Muscle layer of colon (tissue), 2 donors: ENCODE results near the gene PRC1.
"Not testable (repeated sequence)": the region's sequence is repeated elsewhere in the genome, so short reads cannot be mapped to it uniquely, and the experiment has no call there.

Experiments
- H3K27ac ChIP-seq: one replicate; pipeline ENCODE4 v1.7.0; 2013; ENCODE audit warnings: low read depth, mild to moderate bottlenecking, low read length, moderate library complexity
- H3K27me3 ChIP-seq, 2 donors: one replicate each; pipeline ENCODE4 v1.7.0; 2013; ENCODE audit warnings: low read length in 2 of 2, mild to moderate bottlenecking in 2 of 2; ENCODE audit not compliant: insufficient read depth in 2 of 2, control insufficient read depth in 1 of 2
- H3K36me3 ChIP-seq: one replicate; pipeline ENCODE4 v1.7.0; 2013; ENCODE audit warnings: mild to moderate bottlenecking, low read length; ENCODE audit not compliant: insufficient read depth
- H3K4me1 ChIP-seq: one replicate; pipeline ENCODE4 v1.7.0; 2013; ENCODE audit warnings: mild to moderate bottlenecking, low read length; ENCODE audit not compliant: insufficient read depth
- H3K4me3 ChIP-seq, 2 donors: one replicate each; pipeline ENCODE4 v1.7.0; 2013; ENCODE audit warnings: low read length in 2 of 2, low read depth in 1 of 2, mild to moderate bottlenecking in 1 of 2, moderate library complexity in 1 of 2
- H3K9ac ChIP-seq: one replicate; pipeline ENCODE4 v1.7.0; 2013; ENCODE audit warnings: low read length
- H3K9me3 ChIP-seq: one replicate; pipeline ENCODE4 v1.7.0; 2013; ENCODE audit warnings: mild to moderate bottlenecking, low read length
- donor health status: abdominal sarcoma.
- donor health status: Adenocarcinoma of cecum.

The PRC1 gene

DNA sequence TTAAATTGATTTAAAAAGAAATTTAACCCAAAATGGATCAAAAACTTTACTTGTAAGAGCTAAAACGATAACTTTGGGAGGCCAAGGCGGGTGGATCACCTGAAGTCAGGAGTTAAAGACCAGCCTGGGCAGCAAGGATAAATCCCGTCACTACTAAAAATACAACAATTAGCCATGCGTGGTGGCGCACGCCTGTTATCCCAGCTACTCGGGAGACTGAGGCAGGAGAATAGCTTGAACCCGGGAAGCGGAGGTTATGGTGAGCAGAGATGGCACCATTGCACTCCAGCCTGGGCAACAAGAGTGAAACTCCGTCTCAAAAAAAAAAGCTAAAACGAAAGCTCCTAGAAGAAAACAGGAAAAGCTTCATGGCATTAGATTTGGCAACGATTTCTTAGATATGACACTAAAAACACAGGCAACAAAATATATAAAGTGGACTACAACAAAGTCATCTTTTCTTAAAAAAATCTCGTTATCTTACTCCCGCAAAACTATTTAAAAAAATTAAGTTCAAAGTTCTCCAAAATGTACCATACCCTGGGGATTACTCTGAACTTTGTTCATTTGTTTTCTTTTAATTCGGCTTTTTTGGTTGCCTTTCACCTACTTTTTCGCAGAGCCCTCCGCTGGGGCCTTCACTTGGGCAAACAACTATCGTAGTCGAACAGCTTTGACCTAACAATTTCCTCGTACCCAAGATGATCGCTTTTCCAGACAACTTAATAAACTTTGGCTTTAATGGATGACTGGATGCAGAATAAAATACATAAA, 64.9 kb downstream of the PRC1 start:
- Histone ChIP-seq H3K4me1 (peaks cover 35% of the 10 kb centered on the region), H3K9me3 (no peaks in the 10 kb centered on the region), H3K4me3 (peak overlapping the region; percentile 56 to 75), H3K36me3 (no peaks in the 10 kb centered on the region), H3K27ac (peak overlapping the region; percentile 74), H3K9ac (peak overlapping the region; percentile 76), H3K27me3 (no peaks in the 10 kb centered on the region)

DNA sequence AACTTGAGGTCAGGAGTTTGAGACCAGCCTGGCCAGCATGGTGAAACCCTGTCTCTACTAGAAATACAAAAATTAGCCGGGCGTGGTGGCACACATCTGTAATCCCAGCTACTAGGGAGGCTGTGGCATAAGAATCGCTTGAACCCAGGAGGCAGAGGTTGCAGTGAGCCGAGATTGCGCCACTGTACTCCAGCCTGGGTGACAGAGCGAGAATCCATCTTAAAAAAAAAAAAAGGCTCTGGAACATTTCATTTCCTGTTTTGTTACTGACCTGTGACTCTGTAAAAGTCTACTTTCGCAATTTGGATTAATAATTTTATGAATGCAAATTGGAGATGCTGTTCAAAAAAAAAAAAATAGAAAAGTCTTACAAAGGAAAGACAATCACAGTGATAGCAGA, 66.2 kb downstream of the PRC1 start:
- H3K9ac ChIP-seq, H3K27ac ChIP-seq, H3K9me3 ChIP-seq, H3K36me3 ChIP-seq, H3K27me3 ChIP-seq, H3K4me3 ChIP-seq: not testable (repeated sequence)
- H3K4me1 ChIP-seq, result peaks cover 27% of the 10 kb centered on the region

DNA sequence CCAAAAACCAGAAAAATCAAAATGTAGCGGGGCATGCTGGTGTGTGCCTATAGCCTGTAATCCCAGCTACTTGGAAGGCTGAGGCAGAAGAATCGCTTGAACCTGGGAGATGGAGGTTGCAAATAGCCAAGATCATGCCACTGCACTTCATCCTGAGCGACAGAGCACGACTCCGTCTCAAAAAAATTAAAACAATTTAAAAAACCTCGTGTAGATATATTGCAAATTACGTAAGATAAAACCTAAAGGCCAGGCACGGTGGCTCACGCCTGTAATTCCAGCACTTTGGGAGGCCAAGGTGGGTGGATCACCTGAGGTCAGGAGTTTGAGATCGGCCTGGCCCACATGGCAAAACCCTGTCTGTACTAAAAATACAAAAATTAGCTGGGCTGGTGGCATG, 67.6 kb downstream of the PRC1 start:
- not testable (repeated sequence) for H3K9me3 ChIP-seq, H3K9ac ChIP-seq, H3K4me3 ChIP-seq, H3K27ac ChIP-seq, H3K36me3 ChIP-seq, H3K27me3 ChIP-seq
- H3K4me1 ChIP-seq, result peaks cover 18% of the 10 kb centered on the region

DNA sequence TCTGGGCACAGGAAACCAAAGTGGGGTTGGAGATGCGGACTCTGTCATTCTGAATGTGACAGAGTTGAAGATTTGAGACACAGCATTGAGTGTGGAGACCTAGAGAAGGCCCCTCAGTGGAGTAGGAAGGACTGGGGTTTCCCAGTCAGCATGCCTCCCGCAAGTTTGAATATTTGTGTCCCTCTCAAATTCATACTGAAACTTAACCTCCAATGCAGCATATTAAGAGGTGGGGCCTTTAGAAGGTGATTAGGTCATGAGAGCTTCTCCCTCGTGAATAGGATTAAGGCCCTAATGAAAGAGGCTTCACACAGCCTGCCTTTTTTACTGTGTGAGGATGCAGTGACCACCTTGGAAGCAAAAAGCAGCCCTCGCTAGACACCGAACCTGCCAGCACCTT, 70.0 kb downstream of the PRC1 start:
- H3K4me1 ChIP-seq, result peaks cover 4% of the 10 kb centered on the region
- no peaks in the 10 kb centered on the region for H3K27me3 ChIP-seq
- H3K9me3 ChIP-seq, result no peaks in the 10 kb centered on the region
- no peak overlapping the region for H3K27ac ChIP-seq
- H3K4me3 ChIP-seq, result no peak overlapping the region
- H3K9ac ChIP-seq, result no peak overlapping the region
- peaks cover 21% of the 10 kb centered on the region for H3K36me3 ChIP-seq

DNA sequence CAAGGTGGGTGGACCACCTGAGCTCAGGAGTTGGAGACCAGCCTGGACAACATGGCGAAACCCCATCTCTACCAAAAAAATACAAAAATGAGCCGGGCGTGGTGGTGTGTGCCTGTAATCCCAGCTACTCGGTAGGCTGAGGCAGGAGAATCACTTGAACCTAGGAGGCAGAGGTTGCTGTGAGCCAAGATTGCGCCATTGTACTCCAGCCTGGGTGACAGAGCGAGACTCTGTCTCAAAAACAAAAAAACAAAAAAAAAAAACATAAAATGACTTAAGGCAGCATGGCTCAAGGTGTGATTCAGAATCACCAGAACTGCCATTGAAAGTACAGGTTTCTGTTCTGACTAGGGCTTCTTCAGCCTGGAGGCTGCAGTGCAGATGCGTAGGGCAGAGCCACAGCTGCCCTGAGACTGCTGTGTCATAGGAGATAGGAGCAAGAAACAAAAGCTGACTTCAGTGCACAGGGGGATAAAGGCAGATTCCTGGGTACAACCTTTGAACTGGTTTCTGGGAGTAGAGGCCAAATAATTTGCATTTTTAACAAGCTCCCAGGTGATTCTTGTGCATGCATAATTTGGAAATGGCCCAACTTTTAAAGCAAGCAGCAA, 71.5 kb downstream of the PRC1 start:
- H3K4me1 ChIP-seq, H3K4me3 ChIP-seq, H3K27ac ChIP-seq, H3K27me3 ChIP-seq, H3K9me3 ChIP-seq, H3K9ac ChIP-seq: not testable (repeated sequence)
- H3K36me3 ChIP-seq, result peaks cover 34% of the 10 kb centered on the region

DNA sequence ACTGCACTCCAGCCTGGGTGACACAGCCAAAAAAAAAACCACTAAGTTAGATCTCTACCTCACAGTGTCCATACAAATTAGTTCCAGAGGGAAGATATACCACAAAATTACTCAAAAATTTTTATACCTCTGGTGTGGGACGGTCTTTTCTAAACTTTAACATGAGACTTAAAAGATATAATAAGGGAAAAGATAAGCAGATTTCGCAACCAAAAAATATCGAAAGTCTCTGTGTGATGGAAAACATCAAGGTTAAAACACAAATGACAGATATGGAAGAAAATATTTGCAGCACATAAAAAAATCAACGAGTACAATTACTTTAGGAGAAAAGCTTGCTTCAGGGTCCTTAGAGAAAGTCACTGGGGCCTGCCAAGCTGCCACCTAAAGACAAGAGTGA, 72.4 kb downstream of the PRC1 start:
- Histone ChIP-seq H3K4me1 (no peaks in the 10 kb centered on the region), H3K27me3 (no peaks in the 10 kb centered on the region), H3K9me3 (no peaks in the 10 kb centered on the region), H3K9ac (no peak overlapping the region), H3K27ac (no peak overlapping the region), H3K4me3 (no peak overlapping the region), H3K36me3 (peaks cover 40% of the 10 kb centered on the region)

DNA sequence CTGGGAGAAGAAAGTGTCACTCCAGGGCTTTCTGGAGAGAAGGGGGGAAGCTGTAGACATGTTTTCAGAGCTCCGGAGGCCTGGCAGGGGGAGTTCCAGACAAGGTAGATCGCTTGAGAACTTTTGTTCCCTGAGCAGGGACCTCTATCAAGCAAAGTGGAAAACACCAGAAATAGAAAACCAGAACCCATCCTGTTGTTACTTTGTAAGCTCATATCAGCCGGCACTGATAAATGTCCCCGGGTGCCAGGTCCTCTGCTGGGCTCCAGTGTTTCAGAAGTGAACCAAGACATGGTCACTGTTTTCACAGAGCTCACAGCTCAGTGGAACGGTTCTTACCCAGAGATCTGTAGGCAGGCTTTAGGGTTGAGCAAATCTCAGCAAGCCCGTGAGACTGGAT, 75.5 kb downstream of the PRC1 start:
- Histone ChIP-seq H3K27me3 (no peaks in the 10 kb centered on the region), H3K9ac (no peak overlapping the region), H3K4me1 (no peaks in the 10 kb centered on the region), H3K36me3 (peaks cover 65% of the 10 kb centered on the region), H3K4me3 (no peak overlapping the region), H3K9me3 (no peaks in the 10 kb centered on the region), H3K27ac (no peak overlapping the region)

DNA sequence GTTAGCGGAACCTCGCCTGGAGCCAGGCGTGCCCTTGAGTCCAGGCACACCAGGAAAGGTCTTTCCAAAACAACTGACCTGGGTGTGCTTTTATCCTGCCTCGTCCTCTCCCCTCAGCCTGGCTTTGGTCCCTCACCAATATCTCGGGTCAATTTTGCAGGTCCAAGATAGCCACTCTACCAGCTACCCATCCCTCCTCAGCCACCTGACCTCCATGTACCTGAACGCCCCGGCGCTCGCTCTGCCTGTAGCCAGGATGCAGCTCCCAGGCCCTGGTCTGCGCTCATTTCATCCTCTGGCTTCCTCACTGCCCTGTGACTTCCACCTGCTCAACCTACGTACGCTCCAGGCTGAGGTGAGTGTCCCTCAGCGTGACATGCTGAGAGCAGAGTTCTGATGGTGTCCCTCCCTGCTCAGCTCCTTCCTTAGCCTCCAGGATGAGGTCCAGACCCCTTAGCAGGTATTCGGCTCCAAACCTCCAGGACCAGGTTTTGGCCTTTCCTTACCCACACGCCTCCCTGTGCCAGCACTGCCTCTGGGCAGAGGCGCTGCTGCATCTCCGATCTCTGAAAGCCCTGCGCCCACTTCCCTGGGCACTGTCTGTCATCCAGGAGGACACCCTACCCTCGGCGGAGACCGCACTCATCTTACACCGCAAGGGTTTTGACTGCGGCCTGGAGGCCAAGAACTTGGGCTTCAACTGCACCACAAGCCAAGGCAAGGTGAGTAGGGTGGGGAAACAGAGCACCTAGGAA, 76.1 kb downstream of the PRC1 start:
- Histone ChIP-seq H3K27ac (no peak overlapping the region), H3K9me3 (no peaks in the 10 kb centered on the region), H3K9ac (no peak overlapping the region), H3K4me3 (no peak overlapping the region), H3K4me1 (no peaks in the 10 kb centered on the region), H3K36me3 (peaks cover 72% of the 10 kb centered on the region), H3K27me3 (no peaks in the 10 kb centered on the region)

DNA sequence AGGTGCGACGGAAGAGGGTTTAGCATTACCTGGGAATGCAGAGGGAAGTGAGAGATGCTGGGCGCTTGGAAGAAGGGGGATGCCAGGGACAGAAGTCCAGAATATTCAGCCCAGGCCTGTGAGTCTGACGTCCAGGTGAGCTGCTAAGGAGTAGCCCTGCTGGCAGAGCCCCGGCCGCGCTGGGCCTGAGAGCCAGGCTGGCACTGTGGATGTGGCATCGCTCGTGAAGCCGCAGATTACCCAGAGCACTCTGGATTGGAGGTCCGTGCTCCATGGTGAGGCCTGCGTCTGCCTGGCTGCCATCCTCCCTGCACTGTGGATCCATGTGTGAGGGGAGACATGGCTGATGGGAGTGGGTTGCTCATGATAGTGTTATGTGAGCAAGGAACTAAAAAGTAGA, 76.8 kb downstream of the PRC1 start:
- H3K4me3 ChIP-seq, result no peak overlapping the region
- no peaks in the 10 kb centered on the region for H3K4me1 ChIP-seq
- H3K27me3 ChIP-seq, result no peaks in the 10 kb centered on the region
- H3K27ac ChIP-seq, result no peak overlapping the region
- H3K36me3 ChIP-seq, result peaks cover 78% of the 10 kb centered on the region
- no peaks in the 10 kb centered on the region for H3K9me3 ChIP-seq
- no peak overlapping the region for H3K9ac ChIP-seq

DNA sequence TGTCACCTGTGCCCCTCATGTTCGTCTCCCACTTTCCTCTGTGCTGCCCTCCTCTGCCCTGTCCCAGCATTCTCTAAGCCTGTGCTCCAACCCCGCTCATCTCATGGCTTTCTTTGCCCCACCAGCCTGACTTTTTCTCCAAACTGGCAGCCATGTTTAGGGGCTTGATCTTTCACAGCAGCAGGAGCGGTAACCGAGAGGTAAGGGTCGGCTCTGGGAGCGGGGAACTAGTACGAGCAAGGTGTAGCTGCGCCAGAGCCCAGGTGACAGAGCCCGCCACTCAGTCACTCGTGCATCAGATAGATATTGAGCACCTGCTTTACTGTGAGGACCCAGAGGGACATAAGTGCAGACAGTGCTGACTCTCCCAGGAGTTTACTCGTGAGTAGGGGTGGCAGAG, 77.9 kb downstream of the PRC1 start:
- Histone ChIP-seq H3K4me3 (no peak overlapping the region), H3K36me3 (peaks cover 89% of the 10 kb centered on the region), H3K9ac (no peak overlapping the region), H3K27ac (no peak overlapping the region), H3K4me1 (no peaks in the 10 kb centered on the region), H3K9me3 (no peaks in the 10 kb centered on the region), H3K27me3 (no peaks in the 10 kb centered on the region)
